ENCODE measurements around the gene SYNM.

SYNM gene

DNA sequence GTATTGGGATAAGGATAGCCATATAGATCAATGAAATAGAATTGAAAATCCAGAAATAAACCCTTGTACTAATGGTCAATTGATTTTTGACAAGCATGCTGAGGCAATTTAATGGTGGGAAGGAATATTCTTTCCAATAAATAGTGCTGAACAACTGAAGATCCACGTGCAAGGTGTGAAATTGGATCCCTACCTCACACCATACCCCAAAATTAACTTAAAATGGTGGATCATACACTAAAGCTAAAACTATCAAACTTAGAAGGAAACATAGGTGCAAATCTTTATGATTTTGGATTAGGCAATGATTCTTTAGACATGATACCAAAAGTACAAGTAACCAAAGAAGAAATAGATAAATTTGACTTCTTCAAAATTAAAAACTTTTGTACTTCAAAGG, 22.1 kb upstream of the SYNM start:
- no peak for FAIRE-seq

DNA sequence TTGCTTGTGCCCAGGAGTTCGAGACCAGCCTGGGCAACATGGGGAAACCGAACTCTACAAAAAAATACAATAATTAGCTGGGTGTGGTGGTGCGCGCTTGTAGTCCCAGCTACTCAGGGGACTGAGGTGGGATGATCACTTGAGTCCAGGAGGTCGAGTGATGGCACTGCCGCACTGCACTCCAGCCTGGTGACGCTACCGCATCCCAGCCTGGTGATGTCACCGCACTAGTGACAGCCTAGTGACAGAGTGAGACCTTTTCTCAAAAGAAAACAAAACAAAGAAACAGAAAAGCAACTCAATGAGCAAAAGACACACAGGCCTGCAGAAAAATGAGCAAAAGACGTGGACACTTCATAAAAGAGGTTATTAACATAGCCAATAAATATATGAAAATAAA, 19.9 kb upstream of the SYNM start:
- FAIRE-seq (no peak), DNase-seq (ENCODE audit: insufficient read length, low spot score) (no peak)

More for the DNA sequence above, 22.1 kb upstream of the SYNM start:
- DNase-seq (ENCODE audit: insufficient read length, low spot score) = no peak

DNA sequence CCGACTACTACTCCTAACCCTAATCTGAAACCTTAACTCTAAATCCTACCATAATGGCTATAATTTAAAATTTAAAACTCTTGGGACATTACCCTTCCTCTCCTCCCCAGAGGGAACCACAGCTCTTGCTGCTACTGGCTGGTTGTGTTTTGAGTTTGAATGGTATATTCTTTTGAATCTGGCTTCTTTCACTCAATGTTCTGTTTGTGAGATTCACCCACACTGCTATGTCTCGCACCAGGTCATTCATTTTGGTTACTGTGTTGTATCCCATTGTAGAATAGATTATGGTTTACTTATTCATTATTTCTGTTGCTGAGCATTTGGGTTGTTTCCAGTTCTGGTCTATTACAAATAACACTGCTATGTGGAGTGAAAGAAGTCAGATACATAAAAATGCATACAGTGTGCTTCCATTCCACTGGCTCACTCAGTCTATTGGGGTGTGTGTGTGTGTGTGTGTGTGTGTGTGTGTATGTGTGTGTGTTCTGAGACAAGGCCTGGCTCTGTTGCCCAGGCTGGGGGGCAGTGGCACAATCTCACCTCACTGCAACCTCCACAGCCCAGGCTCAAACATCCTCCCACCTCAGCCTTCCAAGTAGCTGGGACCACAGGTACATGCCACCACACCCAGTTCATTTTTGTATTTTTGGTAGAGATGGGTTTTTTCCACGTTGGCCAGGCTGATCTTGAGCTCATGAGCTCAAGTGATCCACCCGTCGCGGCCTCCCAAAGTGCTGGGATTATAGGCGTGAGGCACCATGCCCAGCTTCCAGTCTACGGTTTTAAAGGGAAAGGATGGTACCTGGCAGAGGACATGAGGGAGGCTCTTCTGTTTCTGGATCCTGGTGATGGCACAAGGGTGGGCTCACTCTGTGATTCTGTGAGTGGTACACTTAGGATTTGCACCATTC, 19.2 kb upstream of the SYNM start:
- DNase-seq (ENCODE audit: insufficient read length, low spot score) = no peak
- FAIRE-seq = no peak

DNA sequence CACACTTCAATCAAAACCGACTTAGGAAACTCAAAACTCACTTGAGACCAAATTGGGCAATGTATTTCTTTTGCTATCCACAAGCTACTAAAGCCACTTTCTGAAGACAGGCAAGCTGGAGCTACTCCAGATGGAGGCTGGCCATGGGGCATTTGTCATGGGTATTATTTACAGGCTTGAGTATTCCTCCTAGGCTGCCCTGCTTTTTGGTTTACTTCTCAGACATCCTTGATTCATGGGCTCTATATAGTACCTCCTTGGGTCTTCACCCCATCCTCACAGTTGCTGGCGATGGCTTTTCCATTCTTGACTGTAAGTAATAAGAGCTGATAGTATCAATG, 18.6 kb upstream of the SYNM start:
- no peak for DNase-seq (ENCODE audit: insufficient read length, low spot score)
- FAIRE-seq = no peak

DNA sequence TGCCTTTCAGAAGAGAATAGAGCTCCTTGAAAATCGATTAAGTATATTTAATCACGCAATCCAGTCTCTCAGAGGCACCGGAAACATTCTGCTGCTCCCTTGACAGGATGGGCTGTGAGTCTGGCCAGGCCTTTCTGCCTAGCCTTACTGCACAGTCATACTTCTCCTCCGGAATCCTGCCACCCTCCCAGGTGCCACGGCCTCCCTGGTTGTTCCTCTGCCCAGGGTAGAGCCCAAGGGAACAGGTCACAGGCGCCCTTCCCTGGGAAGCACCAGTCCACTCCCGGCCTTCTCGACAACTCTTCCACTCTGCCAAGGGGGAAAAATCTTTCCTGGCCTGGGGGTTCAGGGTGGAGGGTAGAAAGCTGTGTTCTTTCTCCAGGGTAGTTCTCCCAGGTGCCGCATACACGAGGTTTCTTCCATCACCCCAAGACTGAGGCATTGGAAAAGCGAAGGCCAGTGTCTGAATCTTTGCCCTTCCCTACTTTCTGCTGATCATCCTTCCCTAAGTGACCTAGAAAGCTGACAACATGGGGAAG, 17.4 kb upstream of the SYNM start:
- FAIRE-seq (no peak), DNase-seq (ENCODE audit: insufficient read length, low spot score) (no peak)

DNA sequence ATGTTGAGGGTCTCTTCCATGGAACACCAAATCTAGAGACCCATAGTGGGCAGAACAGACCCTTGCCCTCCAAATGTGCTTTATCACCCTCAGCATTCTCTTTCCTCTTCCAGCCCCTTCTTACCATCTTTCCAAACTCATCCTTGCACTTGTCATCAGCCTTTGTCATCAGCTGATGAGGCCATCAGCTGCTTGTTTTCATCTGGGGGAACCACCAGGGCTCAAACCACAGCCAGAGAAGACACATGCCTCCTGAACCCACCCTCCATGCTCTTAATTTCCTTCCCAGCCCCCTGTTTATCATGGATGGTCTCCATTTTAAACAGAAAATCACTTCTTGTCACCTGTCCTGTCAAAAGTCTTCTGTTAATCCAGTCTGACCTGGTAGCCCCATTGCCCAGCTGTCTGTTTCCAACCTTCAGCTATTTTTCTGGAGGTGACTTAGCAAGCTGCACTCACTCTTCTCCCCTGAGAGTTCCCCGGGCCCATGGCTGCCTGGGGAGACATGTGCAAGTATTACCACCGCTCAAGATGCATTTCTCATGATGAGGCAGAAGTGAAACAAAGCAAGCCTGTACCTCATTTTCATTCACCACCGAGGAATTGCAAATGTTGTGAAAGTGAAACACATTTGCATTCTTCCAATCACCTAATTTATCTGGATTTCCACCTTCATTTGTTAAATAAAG, 14.7 kb upstream of the SYNM start:
- DNase-seq (ENCODE audit: insufficient read length, low spot score) = no peak
- no peak for FAIRE-seq

DNA sequence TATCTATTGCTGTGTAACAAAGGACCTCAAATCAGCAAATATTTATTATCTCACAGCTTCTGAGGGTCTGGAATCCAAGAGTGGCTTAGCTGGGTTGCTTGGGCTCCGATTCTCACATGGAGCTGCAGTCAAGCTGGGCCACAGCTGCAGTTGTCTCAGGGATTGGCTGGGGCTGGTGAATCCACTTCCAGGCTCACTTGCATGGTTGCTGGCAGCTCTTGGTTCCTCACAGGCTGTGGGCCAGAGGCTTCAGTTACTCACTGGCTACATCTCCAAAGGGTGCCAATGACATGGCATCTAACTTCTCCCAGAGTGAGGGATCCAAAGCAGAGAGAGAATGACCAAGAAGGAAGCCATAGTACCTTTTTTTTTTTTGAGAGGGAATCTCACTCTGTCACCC, 13.9 kb upstream of the SYNM start:
- DNase-seq (ENCODE audit: insufficient read length, low spot score) = no peak
- no peak for FAIRE-seq

DNA sequence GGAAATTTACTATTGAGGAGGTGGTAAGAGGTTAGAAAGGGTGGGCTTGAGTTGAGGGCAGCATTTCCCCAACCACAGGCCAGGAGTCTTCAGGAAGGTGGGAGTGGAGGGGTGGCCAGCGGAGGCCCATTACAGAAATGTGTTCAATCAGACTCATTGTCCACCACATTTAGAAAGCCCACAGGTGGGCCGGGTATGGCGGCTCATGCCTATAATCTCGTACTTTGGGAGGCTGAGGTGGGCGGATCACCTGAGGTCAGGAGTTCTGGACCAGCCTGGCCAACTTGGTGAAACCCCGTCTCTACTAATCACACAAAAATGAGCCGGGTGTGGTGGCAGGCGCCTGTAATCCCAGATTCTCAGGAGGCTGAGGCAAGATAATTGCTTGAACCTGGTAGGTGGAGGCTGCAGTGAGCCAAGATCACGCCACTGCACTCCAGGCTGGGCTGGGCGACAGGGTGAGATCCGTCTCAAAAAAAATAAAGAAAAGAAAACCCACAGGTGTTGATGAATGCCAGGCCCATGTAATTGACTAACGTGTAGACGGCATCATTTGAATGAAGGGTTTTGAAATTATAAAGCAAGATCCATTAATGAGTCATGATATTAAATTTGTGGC, 12.2 kb upstream of the SYNM start:
- no peak for FAIRE-seq
- no peak for DNase-seq (ENCODE audit: insufficient read length, low spot score)

DNA sequence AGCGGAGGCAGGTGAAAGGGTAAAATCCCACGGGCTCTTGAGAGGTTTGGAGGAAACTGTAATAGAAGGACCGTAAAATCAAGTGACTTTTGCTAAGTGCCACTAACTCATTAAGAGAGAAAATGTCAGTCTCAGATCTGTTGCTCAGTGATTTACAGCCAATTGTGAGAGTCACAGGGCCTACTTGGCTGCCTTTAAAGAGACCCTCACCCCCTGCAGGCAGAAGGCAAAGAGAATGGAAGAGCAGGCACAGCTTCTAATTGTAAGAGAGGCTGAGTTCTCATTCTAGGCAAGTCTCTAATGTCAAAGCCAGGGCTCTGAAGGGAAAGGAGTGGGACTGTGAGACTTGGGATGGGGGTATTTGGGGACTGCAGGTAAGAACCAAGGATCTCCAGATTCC, 9.3 kb upstream of the SYNM start:
- FAIRE-seq (no peak), DNase-seq (ENCODE audit: insufficient read length, low spot score) (no peak)

DNA sequence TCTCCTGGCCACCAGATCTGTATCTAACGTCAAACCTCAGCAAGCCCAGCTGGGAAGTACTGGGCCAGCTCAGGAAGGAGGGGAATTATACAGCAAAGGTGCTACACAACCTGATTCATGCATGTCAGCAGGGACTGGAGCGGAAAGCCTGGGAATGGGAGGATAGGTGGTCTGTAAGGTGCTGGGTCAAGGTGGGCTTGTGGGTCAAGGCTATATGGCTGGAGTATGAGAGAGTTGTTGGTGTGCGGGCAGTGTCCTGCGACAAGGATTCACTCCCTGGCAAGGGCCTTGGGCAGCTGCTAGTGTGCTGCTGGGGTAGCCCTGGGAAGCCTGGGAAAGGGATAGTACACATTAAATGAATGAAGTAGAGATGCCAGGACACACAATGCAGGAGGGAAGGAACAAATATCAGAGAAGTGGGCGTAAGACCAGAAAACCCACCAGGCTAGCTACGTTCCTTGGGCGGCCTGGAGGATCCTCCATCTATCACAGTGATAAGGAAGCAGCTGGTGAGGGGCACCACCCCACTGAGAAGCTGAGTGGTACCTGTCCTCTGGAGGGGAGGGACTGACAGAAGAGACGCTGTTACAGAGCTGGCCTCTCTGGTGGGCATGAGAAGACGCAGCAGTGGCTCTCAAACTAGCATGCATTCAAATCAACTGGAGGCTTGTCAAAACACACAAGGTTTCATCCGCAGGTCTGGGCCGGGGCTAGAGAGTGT, 8.5 kb upstream of the SYNM start:
- DNase-seq (ENCODE audit: insufficient read length, low spot score) = no peak
- FAIRE-seq = peak; percentile 13

DNA sequence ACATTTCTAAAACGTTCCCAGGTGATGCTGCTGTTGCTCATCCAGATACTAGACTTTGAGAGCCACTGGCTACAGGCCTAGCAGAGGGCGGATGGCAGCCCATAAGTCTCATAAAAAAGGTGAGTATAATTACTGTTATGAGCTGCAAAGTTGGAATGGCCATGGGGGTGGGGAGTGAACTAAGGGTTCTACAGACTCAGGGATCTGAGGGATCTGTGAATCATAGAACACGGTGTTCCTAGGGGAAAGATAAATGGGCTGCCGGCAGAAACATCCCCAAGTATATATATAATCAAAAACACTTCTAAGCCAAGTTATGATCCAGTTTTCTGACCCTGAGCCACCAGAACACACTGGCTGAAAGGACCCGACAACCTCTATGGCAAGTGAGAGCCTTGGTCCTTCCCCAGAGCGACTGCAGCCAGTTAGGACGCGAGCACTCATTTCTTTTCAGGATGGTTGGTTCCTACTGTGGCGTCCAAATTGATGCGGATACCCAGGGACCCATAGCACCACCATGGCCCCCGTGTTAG, 7.9 kb upstream of the SYNM start:
- FAIRE-seq (no peak), DNase-seq (ENCODE audit: insufficient read length, low spot score) (no peak)

DNA sequence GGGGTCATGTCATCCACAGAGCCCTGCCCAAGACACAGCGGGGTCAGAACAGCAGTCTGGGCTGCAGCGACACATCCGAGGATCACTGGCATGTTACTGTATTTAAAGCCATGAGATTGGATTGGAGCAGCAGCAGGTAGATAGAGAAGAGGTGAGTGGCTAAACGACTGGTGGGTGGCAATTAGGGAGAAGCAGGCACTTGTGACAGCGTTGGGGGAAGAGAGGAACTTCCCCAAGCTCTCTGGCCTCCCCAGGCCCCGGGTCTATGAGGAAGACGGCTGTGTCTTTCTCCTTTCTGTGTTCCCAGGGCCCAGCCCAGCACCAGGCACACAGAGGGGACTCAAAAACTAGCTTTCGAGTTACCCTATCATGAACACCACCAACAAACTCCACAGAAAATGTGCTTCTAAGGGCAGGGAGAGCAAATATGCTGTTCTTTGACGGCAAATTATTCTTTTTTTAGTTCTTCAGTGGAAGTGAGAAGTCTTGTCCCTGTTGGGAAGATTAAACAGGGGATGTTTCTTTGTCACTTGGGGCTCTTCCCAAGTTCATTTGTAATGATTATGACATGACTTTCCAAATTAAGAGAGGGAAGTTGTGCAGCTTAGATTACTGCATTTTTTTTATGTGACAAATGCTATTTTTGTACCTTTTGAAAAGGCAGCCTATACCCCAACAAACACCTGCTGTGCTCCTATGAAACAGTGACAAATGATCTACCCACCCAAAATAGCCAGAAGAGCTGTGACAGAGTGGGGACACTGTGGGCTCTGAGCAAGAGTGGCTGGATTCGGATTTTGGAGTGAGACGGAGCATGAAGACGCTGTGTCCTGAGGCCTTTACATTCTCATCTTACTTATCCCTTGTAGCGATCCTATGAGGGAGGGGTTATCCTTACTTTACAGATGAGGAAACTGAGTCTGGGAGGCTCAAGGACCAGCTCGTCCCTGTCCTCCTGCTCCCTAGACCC, 7.2 kb upstream of the SYNM start:
- no peak for DNase-seq (ENCODE audit: insufficient read length, low spot score)
- FAIRE-seq = no peak

DNA sequence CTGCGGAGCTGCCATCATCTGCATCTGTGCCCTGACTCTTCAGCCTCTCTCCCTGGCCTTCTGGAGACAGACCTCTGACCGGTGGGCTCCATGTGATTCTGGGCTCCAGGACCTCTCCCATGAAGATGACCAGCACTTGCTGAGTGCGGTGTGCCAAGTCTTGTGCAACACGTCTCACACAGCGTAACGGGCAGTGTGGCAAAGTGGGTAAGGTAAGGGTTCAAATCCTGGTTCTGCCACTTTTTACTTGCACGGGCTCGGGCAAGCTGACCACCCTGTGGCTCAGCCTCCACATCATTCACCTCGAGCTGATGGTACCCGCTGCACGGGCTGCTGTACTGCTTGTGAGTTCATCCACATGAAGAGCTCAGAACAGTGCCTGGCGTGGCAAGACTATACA, 6.5 kb upstream of the SYNM start:
- FAIRE-seq = no peak
- no peak for DNase-seq (ENCODE audit: insufficient read length, low spot score)

DNA sequence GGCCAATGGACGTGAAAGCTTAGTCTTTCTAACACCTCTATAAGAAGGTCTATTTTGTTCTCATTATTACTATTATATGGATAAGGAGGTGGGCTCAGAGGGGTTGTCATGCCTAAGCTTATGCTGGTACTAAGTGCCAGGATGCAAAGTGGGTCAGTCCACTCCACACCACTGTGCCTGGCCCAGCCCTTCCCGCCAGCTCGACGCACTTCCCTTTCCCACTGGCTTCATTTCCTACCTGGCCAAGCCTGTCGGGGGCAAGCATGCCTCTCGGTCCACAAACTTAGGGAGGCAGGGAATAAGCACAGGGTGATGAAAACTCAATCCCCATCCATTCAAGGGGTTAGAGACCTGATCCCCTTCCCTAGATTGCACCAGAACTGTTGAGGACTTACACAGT, 5.9 kb upstream of the SYNM start:
- FAIRE-seq = no peak
- DNase-seq (ENCODE audit: insufficient read length, low spot score) = no peak

DNA sequence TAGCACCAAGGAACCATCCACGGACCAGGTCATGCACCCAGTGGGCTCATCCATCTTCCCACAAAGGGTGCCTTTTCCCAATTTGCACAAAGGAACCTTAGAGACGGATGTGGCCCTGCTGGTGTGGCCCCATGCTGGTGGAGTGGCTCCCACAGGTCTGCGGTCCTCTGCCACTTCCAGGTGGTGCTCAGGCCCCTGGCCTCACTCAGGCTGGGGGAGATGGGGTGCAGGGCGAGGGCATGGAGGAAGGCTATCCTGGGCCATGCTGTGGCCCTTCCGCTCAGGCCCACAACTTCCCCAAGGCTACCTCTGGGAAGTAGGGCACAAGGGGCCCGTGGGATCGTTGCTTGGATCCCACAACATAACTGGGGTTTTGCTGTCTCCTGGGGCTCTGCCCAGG, 5.2 kb upstream of the SYNM start:
- FAIRE-seq = no peak
- no peak for DNase-seq (ENCODE audit: insufficient read length, low spot score)

DNA sequence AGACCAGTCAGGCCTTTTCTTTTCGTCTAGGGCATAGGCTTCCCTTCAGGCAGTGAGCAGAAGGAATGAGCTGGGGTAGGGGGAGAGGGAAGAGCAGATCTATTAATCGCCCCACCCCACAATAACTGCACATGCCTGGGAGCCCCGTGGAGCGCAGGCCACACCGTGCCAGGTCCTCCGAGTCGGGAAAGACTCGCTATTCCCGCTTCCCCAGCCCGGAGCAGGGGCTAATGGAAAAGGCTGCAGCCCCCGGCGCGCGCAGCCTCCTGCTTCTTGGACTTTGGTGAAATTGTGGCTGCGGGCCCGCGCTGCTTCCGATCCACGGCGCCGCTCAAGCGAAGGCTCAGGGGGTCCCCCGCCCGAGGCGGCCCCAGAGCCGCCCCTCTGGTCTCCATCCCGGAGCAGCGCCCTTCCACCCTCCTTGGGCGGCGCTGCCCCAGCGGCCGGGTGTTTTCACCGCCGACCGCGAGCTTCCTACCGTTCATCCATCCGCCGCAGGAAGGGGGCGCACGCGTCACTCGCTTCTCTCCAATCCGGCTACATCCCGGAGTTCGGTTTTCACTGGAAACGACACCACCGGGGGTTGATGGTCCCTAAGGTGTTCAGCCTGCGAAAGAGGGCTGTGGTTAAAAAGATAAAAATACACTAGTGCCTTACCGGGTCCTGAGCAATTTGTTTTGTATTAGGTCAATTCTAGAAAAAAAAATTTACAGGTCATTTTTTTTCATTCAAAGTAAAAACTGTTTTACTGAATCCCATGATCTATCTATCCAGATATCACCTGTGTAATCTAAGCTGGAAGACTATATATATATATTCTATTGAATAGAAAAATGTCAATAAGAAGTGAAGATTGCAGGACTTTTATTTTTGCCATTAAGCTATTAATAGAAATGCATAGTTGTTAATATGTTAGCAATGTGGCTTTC, 4.4 kb upstream of the SYNM start:
- FAIRE-seq (peak; percentile 57), DNase-seq (ENCODE audit: insufficient read length, low spot score) (peak; percentile 72)

DNA sequence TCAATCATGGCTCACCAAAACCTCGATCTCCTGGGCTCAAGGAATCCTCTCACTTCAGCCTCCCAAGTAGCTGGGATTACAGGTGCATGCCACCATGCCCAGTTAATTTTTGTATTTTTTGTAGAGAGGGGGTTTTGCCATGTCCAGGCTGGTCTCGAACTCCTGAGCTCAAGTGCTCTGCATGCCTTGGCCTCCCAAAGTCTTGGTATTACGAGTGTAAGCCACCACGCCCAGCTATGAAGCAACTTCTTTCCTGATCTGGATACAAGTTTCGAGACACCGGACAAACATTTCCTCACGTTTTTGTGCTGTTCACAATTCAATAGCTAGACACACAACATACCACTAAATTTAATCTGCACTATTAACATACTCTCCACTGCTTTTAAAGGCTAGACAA, 3.4 kb upstream of the SYNM start:
- no peak for FAIRE-seq
- no peak for DNase-seq (ENCODE audit: insufficient read length, low spot score)

Measured in HTR-8/SVneo (cell line).